ENCODE results near the gene ADGRG6.
"Not testable (repeated sequence)": the region's sequence is repeated elsewhere in the genome, so short reads cannot be mapped to it uniquely, and the experiment has no call there.

ADGRG6 gene

DNA sequence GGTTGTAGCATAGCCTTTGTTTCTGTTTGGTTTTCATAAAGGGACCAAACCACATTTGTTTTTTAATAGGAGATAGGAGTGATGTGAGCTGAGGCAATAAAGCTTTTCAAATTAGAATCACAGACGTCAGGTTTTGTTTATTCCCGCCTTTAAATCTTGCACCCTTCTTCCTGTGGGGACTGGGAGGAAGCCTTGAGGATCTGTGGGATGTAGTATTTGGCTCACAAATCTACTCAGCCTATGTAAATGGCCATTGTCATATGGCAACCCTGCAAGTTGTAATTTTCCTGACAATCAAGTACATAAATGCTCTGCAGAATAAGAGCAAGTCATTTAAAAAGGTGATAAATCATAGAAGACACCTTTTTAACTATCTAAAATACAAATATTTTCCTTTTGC is 110.4 kb downstream of the ADGRG6 start:
- no peak for DNase-seq

DNA sequence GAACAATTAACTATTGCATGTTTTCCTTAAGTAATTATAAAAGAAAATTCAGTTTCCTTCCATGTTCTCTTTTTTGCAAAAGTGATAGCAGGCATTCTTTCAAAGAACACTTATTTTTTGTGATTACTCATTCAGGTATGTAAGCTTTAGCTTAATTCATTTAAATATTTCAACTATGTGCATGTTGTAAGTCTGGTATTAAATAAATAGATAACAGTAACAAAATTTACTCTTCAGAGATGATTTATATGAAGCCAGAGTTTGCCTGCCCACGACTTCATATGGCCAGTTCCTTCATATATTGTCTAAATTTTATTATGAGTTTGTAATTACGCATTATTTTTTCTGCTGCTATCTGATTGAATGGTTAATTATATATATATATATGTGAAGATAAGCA is 110.9 kb downstream of the ADGRG6 start:
- no peak for DNase-seq

DNA sequence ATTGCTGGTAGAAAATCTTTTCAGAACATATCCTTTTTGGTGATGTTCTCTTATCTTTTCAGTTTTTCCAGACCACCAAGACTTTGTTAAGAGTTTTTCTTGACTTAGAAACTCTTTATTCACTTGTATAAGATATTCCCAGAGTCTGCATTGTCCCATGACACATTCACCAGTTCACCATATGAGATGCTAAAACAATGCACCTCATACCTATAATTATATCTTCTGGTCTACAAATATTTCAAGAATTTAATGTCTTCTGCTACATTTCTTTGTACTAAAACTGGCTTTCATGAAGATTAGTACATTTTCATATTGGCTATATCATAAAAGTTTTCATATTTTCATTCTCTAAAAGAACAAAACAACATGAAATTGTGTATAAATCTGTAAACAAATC is 111.3 kb downstream of the ADGRG6 start:
- no peak for DNase-seq

DNA sequence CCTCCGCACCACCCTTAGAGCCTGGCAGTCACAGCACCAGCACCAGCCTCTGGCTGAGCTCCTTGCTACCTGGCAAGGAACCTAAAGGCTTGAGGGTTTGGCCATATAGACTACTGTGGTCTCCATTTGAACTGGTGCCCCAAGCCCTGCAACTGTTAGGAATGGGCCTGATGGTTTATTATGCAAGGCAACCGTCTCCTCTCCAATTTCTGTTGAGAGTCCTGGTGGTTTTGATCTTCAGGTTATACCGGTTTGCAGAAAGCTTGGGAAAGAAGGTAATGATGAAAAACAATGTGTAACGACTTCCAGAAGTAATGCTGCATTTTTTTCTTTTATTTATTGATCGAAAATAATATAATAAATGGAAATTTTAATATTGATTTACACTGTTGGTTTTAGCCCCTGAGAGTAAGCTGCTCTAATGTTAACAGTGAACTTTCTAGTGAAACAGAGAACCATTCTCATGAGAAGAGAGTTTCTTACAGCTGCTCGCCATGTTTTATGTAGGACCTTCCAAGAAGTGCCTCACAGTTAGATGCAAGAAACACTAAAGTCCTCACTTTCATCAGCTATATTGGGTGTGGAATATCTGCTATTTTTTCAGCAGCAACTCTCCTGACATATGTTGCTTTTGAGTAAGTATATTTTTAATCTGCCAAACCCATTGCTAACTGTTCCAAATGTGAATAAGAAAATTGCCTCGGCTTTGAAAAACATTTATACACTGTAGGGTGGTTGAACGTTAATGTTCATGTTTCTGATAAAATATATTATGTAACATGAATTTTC is 112.8 kb downstream of the ADGRG6 start:
- DNase-seq: no peak

DNA sequence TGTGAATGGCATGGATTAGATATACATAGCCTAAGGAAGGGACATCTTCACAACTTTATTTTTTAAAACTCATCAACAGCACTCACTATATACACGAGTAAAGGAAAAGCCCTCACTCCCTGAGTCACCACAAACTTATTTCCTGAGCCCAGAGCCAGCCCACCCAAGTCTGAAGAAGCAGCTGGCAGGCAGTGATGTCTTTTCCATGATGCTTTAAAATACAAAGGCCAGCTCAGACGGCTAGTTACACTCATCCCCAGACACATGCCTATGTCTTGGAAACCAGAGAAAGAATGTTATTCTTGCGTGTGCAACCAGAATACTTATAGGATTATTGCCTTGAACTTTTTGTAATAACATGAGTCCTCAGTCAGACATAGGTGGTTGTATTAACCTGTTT is 114.4 kb downstream of the ADGRG6 start:
- no peak for DNase-seq

DNA sequence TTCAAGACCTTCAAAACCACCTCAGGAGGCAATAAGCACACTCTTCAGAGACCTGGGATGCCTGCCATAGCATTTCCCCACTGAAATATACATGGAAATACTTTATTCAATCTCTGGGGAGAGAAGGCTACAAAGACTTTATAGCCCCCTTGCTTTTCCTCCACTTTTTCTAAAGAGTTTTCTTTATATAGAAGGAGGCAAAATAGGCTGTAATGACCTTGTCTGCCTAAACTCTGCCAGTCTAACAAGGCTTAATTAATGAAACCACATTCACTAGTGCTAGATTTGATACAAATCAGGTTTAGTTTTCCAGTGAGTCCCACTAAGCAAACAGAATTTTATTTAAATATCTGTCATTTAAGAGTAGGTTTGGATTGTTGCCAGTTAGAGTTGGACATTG is 114.9 kb downstream of the ADGRG6 start:
- DNase-seq: no peak

DNA sequence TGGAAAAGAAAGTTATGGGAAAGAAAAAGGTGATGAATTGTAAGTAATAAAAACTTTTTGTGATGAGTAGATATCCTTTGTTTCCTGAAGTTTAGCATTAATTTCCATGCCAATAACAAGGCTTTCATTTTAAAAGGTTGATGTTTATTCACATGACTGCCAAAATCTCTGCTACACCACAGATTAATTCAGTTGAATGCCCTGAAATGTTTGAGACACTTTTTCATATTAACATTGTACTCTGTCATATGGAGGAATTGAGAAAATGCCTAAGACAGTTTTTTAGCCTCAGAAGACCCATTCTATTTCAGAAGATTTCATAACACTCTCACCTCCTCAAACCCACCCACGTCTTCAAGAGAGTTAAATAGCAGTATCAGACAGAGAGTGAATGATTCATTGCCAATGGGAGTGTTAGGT is 115.5 kb downstream of the ADGRG6 start:
- no peak for DNase-seq

DNA sequence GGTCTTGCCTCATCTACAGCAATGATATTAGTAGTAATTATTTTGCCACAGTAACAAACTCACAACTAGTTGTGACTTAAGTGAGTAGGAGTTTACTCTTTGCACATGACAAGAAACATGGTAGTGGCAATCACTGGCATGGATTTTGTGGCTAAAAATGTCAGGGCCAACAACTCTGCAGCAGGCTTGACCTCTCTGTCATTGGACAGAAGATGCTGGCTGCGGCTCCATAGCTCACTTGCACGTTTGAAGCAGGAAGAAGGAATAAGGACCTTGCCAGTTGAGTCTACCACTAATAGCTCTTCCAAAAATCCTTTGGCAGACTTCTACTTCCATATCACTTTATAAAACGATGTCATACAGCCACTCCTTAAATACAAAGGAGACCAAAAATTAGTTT is 117.3 kb downstream of the ADGRG6 start:
- DNase-seq: no peak

DNA sequence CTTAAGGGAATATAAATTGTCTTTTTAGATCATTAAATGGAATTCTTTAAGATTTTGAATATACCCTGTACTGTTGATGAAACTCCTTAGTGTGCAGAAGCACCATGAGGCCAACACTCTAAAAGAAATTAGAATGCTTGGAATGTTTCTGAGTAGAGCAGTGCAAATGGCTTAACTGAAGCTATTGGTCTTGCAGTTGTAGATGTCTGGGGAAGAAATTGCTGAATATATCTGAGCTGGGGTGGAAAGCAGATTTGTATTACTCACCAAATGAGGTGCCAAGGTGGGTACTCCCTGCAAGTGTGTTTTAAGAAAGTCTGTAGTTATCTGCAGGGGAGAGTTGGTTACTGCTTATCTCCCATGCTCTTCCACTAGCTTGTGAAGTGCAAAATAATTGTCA is 119.0 kb downstream of the ADGRG6 start:
- no peak for DNase-seq

DNA sequence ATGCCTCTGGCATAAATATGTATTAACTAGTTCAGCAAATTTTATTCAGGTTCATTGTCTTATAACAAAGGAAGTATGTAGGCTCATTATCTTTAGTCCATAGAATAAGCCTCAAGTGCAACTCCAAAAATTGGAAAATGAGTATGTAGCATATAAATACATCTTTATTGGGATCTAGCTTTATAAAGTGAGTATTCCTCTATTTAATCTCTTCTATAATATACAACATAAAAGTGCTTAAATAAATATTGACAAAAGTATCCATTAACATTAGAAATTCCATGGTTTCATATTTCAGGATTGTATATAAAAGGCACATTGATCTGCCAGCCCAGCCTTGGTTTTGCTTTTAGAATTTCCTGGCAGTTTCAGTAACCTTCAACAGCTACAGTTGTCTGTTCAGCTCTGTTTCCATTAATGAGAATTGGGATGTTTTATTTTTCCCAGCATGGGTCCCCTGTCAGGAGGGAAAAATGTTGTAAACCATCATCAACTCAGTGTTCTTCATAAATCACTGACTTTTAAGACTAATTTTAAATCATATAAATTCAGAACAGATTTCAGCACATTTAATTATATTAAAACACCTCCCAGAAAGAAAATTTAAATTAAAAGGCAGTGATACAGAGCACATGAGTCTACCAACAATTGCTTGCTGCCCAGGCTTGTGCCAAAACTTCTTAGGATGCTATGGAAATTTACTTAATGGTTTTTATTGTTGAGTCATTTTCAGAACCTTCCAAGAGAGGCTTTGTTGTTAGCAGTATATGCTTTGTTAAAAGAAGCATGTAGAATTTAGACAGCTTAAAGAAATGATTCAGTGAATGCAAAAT is 119.7 kb downstream of the ADGRG6 start:
- DNase-seq: no peak

DNA sequence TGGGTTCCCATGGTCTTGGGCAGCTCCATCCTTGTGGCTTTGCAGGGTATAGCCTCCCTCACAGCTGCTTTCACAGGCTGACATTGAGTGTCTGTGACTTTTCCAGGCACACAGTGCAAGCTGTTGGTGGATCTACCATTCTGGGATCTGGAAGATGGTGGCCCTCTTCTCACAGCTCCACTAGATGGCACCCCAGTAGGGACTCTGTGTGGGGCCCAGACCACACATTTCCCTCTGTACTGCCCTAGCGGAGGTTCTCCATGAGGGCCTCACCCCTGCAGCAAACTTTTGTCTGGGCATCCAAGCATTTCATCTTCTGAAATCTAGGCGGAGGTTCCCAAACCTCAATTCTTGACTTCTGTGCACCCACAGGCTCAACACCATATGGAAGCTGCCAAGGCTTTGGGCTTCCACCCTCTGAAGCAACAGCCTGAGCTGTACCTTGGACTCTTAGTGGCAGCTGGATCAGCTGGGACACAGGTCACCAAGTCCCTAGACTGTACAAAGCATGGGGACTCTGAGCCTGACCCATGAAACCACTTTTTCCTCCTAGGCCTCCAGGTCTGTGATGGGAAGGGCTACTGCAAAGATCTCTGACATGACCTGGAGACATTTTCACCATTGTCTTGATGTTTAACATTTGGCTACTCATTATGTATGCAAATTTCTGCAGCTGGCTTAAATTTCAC is 124.8 kb downstream of the ADGRG6 start:
- DNase-seq: not testable (repeated sequence)

DNA sequence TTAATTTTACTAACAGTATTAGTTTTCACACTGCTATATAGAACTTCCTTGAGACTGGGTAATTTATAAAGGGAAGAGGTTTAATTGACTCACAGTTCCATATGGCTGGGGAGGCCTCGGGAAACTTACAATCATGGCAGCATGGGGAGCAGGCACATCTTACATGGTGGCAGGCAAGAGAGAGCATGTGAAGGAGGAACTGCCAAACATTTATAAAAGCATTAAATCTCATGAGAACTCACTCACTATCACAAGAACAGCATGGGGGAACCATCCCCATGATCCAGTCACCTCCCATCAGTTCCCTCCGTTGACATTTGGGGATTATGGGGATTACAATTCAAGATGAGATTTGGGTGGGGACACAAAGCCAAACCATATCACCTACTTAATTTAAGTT is 126.7 kb downstream of the ADGRG6 start:
- not testable (repeated sequence) for DNase-seq

DNA sequence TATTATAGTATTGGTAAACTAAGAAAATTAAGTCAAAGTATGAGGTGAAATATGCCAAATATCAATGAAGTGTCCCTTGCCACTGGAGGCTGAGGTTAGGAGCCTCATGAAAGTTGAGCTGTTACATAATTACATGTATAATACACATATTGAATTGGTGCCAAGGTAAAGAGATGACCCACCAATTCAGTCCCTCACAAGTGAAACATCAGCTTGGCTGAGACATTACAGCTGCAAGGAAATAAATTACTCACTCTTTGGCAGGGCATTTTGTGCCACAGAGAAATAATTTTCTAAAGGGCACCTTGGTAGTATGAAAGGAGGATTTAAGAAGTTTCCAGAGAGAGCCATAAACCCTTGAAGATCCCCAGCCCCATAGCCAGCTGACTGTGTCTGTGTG is 127.4 kb downstream of the ADGRG6 start:
- DNase-seq: no peak

DNA sequence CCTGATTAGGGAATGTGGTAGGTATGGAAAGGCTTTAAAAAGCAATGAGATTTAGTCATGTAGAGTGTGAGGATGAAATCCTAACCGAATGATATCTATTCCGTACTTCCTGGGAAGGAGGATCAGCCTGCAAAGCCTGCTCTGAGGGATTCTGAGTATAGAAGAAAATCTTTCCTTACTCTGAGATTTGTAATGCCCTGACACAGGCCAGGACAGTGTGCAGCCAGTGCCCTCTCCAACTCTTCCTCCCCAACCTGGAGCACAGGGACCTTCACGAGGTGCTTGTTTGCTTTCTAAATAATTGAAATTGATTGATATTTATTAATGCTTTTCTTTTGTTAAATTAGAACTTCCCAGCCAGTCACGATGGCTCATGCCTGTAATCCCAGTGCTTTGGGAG is 131.6 kb downstream of the ADGRG6 start:
- no peak for DNase-seq

DNA sequence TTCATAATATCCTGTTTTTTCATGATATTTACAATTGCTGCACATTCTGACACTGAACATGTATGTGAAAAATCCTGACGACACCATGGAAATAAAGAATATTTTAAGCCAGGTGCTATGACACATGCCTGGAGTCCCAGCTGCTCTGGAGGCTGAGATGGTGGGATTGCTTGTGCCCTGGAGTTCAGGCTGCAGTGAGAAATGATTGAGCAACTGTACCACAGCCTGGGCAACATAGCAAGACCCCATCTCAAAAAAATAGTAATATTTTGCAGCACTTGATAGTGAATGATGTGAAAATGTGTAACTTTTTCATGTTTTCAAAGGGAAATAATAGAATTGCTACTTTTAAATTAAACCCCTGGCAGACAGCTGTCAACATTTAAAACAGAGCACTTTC is 137.1 kb downstream of the ADGRG6 start:
- DNase-seq: no peak

DNA sequence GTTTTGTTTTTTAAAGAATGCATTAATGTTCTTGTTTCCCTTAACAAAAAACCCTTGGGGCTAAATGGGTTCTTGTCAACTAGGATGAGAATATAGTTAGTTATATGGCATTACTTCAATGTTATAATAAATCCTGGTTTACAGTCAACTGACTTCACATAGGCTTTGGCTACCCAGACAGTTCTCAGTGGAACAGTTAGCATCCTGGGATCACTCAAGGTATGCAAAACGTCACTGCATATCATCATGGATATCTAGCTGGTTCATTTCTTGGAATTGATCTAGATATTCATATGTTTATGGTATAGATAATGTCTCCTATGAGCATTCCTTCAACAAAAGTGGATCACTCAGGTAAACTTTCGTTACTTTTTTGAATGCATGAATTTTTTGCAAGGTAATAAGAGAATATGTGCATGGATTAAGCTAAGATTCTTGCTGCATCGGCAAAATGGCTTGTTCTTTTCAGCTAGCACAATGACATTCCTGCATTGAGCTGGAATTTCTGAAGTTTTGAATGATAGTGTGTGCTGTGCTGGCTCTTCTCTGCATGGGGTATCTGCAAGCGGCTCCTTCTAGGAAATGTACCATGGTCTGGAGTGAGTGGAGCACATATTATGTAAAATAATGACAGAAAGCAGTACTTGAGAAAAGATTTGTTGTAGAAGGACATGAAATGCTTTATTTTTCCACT is 138.9 kb downstream of the ADGRG6 start:
- no peak for DNase-seq

DNA sequence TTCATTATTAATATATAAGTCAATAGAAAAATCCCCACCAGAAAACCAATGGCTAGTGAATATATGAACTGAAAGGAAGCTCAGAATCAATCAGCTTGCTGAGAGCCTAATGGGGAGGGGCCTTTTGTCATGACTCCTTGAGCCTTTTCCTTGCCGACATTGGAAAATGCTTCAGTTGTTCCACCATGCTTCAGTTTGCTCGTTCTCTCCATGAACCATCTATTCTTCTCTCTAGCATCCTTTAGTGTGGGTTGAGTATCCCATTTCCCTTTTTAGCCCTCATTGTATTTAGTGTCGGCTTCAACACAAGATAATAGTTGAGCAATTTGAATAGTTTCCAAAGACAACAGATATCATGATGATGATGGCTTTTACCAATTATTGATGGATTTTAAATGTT is 139.9 kb downstream of the ADGRG6 start:
- DNase-seq: no peak

DNA sequence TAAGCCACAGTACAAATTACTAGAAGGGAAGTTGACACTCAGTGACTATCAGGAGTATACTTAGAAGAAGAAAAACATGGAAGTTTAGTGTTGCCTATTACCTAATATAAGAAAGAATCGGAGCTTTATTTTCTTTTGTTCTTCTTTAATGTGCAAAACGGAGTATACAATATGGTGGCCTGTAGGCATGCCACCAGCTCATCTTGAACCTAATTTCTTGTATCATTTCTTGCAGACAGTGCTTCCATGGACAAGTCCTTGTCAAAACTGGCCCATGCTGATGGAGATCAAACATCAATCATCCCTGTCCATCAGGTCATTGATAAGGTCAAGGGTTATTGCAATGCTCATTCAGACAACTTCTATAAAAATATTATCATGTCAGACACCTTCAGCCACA is 141.3 kb downstream of the ADGRG6 start:
- DNase-seq: no peak

DNA sequence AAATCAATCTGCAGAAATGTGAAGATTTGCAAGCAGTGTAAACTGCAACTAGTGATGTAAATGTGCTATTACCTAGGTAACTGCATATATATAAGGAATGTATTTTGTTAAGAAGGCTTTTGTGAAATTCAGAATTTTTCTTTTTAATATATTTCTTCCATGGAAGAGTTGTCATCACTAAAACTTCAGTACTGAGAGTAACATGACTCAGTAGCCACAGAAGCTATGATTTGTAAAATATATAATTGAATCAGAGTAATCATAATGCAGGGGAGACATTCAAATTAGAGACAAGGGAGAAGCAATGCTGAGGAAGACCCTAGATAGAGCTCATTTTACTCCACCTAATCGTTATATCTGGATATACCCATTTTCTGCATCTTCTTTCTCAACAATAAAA is 141.7 kb downstream of the ADGRG6 start:
- no peak for DNase-seq

DNA sequence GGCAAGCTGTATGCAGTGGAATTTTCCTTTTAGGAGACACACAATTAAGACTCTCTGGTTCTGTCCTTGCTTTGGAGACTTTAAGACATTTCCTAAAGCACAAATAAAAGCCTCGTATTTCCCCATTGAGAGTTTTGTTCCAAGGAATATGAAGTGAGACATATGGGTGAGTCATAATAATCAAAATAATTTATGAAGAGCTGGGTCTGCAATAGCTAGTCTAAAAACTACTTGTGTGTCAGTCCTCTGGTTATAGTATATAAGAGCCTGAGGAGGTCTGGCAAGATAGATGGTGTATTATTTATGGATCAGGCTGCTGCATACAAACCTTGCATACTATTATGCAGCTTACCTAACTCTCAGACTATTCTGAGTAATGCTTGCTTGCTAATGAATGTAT is 142.6 kb downstream of the ADGRG6 start:
- no peak for DNase-seq

DNA sequence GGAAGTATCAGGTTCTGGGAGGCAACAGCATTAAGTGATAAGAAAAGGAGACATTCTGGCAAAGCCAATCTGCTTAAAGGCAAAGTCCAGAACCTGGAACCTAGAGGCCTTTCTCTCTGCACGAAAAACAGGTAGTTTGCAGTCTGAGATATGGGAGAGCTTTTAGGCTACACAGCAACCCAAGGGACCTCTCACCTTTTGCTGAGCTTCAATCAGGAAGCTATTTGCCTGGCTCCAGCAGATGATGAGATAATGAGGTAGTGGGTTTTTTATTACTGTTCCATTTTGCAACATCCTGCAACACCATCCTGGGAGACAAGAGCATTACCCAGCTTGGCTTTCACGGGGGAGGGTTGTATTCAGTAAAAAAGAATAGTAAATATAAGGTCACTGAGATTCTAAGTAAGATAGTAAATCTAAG is 143.1 kb downstream of the ADGRG6 start:
- no peak for DNase-seq

DNA sequence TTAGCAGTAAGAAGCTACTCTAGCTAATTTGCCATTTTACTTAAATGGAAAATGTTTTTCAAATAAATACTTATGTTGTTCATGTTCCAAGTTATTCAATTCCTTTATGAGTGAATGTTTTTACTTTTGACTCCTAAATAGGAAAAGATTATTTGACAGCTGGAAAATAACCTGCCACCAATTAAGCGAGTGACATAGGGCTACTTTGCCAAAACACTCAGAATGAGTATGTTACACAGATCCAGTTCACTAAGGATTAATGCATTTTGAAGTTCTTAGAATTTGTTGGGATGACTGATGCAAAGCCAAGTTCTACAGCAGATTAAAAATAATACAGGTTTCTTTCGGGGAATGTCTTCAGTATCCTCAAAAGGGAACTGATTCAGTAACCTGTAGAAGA is 144.4 kb downstream of the ADGRG6 start:
- DNase-seq: no peak

DNA sequence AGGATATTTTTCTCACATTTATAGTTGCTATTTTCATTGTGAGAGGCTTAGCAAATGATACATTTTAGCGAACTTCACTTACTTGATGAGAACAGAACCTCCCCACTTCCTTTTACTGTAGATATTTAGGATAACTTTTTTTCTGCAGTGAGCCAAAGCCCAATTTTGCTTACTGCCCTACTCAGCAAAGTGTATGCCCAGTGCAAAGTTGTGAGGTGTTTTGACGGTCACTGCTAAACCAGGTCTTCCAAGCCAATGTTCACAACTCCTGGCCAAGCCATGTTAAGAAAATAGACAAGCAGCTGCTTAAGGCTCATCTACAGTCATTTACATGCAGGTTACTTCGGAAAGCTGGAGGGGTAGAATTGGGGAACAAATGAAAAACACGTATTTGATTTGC is 144.8 kb downstream of the ADGRG6 start:
- no peak for DNase-seq
